K562 (cell line): Measurements from ENCODE around the gene SENP1. TPM values are rescaled to one million over a fixed set of nuclear protein-coding genes. Genes with fewer than 3 reads are reported as not detected.

Experiments
- ATAC-seq: fragments of 200-7000 bp; cut with Tn5 transposase; 3 replicates; pipeline ENCODE4 v1.9.1; 2020; ENCODE audit warnings: moderate library complexity
- BruUV-seq: library from RNA; stranded (reverse); fragments of 400-500 nt; replicated peaks from 2 replicates; lab custom pipeline; 2021; lab: Mats Ljungman, UMichigan
- CTCF ChIA-PET: fragments of 300-600 bp; formaldehyde crosslinking; extraction: SDS; loops from one replicate; lab custom pipeline; 2021; ENCODE audit warnings: low intra/inter-chr PET ratio; lab: Yijun Ruan, JAX
- POLR2A ChIA-PET: fragments of 300-600, 350-650 bp; sonication (Branson Sonifier 250); formaldehyde crosslinking; extraction: SDS; loops from one replicate; lab custom pipeline; 2021; ENCODE audit warnings: antibody characterized with exemption, inconsistent platforms; lab: Yijun Ruan, JAX
- DNase-seq, 4 experiments: peaks; one replicate each; pipeline versions ENCODE4 v3.0.0 to v3.0.0-alpha.2; 2011 to 2018; ENCODE audit warnings: low spot score in 3 of 4, mixed read lengths in 3 of 4; ENCODE audit errors: extremely low read depth in 1 of 4
- FAIRE-seq: peaks from 2 replicates; lab custom pipeline; 2011; peaks lifted over from hg19 to GRCh38; lab: Jason Lieb, UNC
- H2AFZ ChIP-seq: 2 replicates; pipeline ENCODE4 v1.6.0; 2011; ENCODE audit warnings: low read depth, low read length, control low read depth, inconsistent platforms
- H3K27ac ChIP-seq: fragments of 200-600 bp; 3 replicates; pipeline ENCODE4 v1.8.0; 2011; ENCODE audit warnings: low read depth, mild to moderate bottlenecking, control low read depth, inconsistent platforms, low read length, moderate library complexity, mixed read lengths; ENCODE audit errors: extremely low read depth
- H3K27me3 ChIP-seq, 2 experiments: fragments of 300-600 bp in 1 of 2; 2 replicates in 1 of 2; 3 replicates in 1 of 2; pipeline versions ENCODE4 v1.6.0 to v1.8.0; 2011; ENCODE audit warnings: inconsistent platforms in 2 of 2, low read length in 2 of 2, mild to moderate bottlenecking in 1 of 2, mixed read lengths in 1 of 2, moderate library complexity in 1 of 2; ENCODE audit not compliant: control insufficient read depth in 2 of 2, insufficient read depth in 2 of 2
- H3K36me3 ChIP-seq: fragments of 300-600 bp; 3 replicates; pipeline ENCODE4 v1.8.0; 2011; ENCODE audit warnings: mild to moderate bottlenecking, low read length, inconsistent platforms; ENCODE audit not compliant: control insufficient read depth, insufficient read depth
- H3K4me1 ChIP-seq, 2 experiments: fragments of 200-600 bp in 1 of 2; replicated peaks in 1 of 2; 2 replicates in 1 of 2; 3 replicates in 1 of 2; pipeline versions ENCODE4 v1.5.1 to v1.8.0; 2011; ENCODE audit warnings: inconsistent platforms in 2 of 2, low read length in 2 of 2, mild to moderate bottlenecking in 1 of 2, mixed read lengths in 1 of 2, moderate library complexity in 1 of 2; ENCODE audit not compliant: control insufficient read depth in 2 of 2, insufficient read depth in 2 of 2
- H3K4me2 ChIP-seq: 2 replicates; pipeline ENCODE4 v1.6.1; 2011; ENCODE audit warnings: low read length, control low read depth, inconsistent platforms, mixed read lengths; ENCODE audit not compliant: insufficient read depth
- H3K4me3 ChIP-seq: fragments of 200-600 bp; sonication (generic), shearing (Covaris generic); 2 replicates; pipeline ENCODE4 v1.5.1; 2016; ENCODE audit warnings: control low read depth, inconsistent platforms
- H3K79me2 ChIP-seq: fragments of 200-600 bp; 3 replicates; pipeline ENCODE4 v1.8.0; 2011; ENCODE audit warnings: low read length, inconsistent platforms; ENCODE audit not compliant: control insufficient read depth, insufficient read depth
- H3K9ac ChIP-seq, 2 experiments: 2 replicates each; pipeline versions ENCODE4 v1.6.0 to v1.6.1; 2011; ENCODE audit warnings: low read depth in 2 of 2, low read length in 2 of 2, control low read depth in 1 of 2, inconsistent platforms in 1 of 2, mild to moderate bottlenecking in 1 of 2, mixed read lengths in 1 of 2; ENCODE audit not compliant: insufficient read depth in 1 of 2
- H3K9me1 ChIP-seq: one replicate; pipeline ENCODE4 v1.6.0; 2011; ENCODE audit warnings: inconsistent platforms, mild to moderate bottlenecking, low read length, moderate library complexity; ENCODE audit not compliant: control insufficient read depth, insufficient read depth
- H3K9me3 ChIP-seq: replicated peaks from 2 replicates; pipeline ENCODE4 v1.5.1; 2011; ENCODE audit warnings: low read depth, low read length, inconsistent platforms; ENCODE audit not compliant: control insufficient read depth, insufficient read depth
- H4K20me1 ChIP-seq: replicated peaks from 2 replicates; pipeline ENCODE4 v1.6.1; 2011; ENCODE audit warnings: low read length, inconsistent platforms, mixed read lengths; ENCODE audit not compliant: control insufficient read depth, insufficient read depth
- DACH1 ChIP-seq: fragments of 450-650 bp; IDR thresholded peaks from 2 replicates; pipeline ENCODE4 v1.6.1; 2018; ENCODE audit not compliant: partially characterized antibody
- EWSR1 ChIP-seq: fragments of 450-650 bp; IDR thresholded peaks from 2 replicates; pipeline ENCODE4 v1.6.1; 2018; ENCODE audit warnings: borderline replicate concordance, mild to moderate bottlenecking, low read depth, moderate library complexity; ENCODE audit not compliant: partially characterized antibody
- GTF2A2 ChIP-seq: IDR thresholded peaks from 2 replicates; pipeline ENCODE4 v1.6.1; 2016; ENCODE audit warnings: mild to moderate bottlenecking, missing genetic modification characterization, missing compliant biosample characterization
- HDAC6 ChIP-seq: IDR thresholded peaks from 2 replicates; pipeline ENCODE4 v1.6.1; 2012; ENCODE audit warnings: low read depth, mild to moderate bottlenecking, control low read depth, inconsistent platforms, low read length, moderate library complexity
- KAT8 ChIP-seq: fragments of 450-650 bp; IDR thresholded peaks from 2 replicates; pipeline ENCODE4 v1.6.1; 2016; ENCODE audit warnings: low read depth, mild to moderate bottlenecking
- MNT ChIP-seq, 2 experiments: fragments of 450-650 bp; conservative IDR thresholded peaks; 2 replicates each; pipeline ENCODE4 v1.6.1; 2017; ENCODE audit warnings: mild to moderate bottlenecking in 2 of 2, moderate library complexity in 2 of 2
- NBN ChIP-seq: fragments of 450-650 bp; IDR thresholded peaks from 2 replicates; pipeline ENCODE4 v1.6.1; 2016; ENCODE audit warnings: low read depth, mild to moderate bottlenecking
- POLR2B ChIP-seq: fragments of 450-650 bp; IDR thresholded peaks from 2 replicates; pipeline ENCODE4 v1.6.1; 2018; ENCODE audit warnings: low read depth; ENCODE audit not compliant: partially characterized antibody
- SMARCA4 ChIP-seq: fragments of 450-650 bp; IDR thresholded peaks from 2 replicates; pipeline ENCODE4 v1.6.1; 2016
- SP1 ChIP-seq: sonication (generic); formaldehyde crosslinking; IDR thresholded peaks from 2 replicates; pipeline ENCODE4 v1.8.1; 2022; ENCODE audit warnings: mild to moderate bottlenecking, missing genetic modification reagents
- SRSF3 ChIP-seq: fragments of 200-400 bp; formaldehyde crosslinking; IDR thresholded peaks from 2 replicates; pipeline ENCODE4 v1.6.1; 2016; ENCODE audit warnings: mild to moderate bottlenecking, low read length, moderate library complexity; ENCODE audit not compliant: insufficient read depth
- ZBTB33 ChIP-seq: sonication (generic); formaldehyde crosslinking; IDR thresholded peaks from 2 replicates; pipeline ENCODE4 v1.8.1; 2023; ENCODE audit warnings: mild to moderate bottlenecking, missing genetic modification reagents
- WGBS: fragments of 100-300 bp; shearing (Covaris generic); methylation state at CpG from one replicate; pipeline ENCODE4 v1.1.6; 2016; ENCODE audit warnings: low coverage, mixed read lengths; ENCODE audit not compliant: insufficient coverage; ENCODE audit errors: missing lambda C conversion rate; 5-methylcytosine and 5-hydroxymethylcytosine counted together
- in situ Hi-C: fragments of 300-500 bp; cut with MboI; formaldehyde crosslinking; loops from 4 replicates; pipeline ENCODE4 v1.15.0; 2018; ENCODE audit warnings: inconsistent platforms, mixed read lengths
- intact Hi-C: fragments of 100-400 bp; cut with micrococcal nuclease; formaldehyde crosslinking; loops from 2 replicates; pipeline ENCODE4 v1.14.2; 2022
- polyA plus RNA-seq, 8 experiments: library from polyadenylated mRNA; depleted of rRNA in 4 of 8; stranded (reverse) in 5 of 8; unstranded in 3 of 8; fragments of >200 nt; fragmentation: Nextera tagmentation in 2 of 8; fragmentation: Illumina TruSeq in 1 of 8; extraction: Ambion mirVana in 2 of 8; extraction: Trizol in 1 of 8; gene quantifications; 2 replicates each; pipeline versions ENCODE4 v1.2.1 to v1.2.3, GENCODE V29; 2011 to 2014; ENCODE audit warnings: inconsistent platforms in 1 of 8, missing spikeins in 1 of 8
- total RNA-seq, 7 experiments: library from RNA; depleted of rRNA in 6 of 7; stranded (reverse); fragments of >200 nt in 6 of 7; fragmentation: Illumina TruSeq in 2 of 7; extraction: Trizol in 2 of 7; gene quantifications; 2 replicates each; pipeline versions ENCODE4 v1.2.1 to v1.2.3, GENCODE V29; 2011 to 2021; ENCODE audit warnings: low replicate concordance in 1 of 7

Gene SENP1
- total and polyA plus RNA-seq, 9 of the 15 experiments (the other 6 are each of a cell fraction or from before 2014, with no cell fraction given): 15.5 to 59.0 (median 36.3) TPM

- no peaks in the 10 kb centered on the region for H4K20me1 ChIP-seq
- H3K27me3 ChIP-seq: no peaks in the 10 kb centered on the region
- no peak for TF ChIP-seq KAT8
- TF ChIP-seq DACH1: peak; percentile 84
- FAIRE-seq (no peak), DNase-seq (no peak), ATAC-seq (no peak)
- no peak overlapping the region for H2AFZ ChIP-seq
- in situ Hi-C loops: no loop called here
- H3K4me2 ChIP-seq: no peak overlapping the region
- no peak overlapping the region for H3K27ac ChIP-seq
- POLR2A ChIA-PET: interaction anchor here (1.7 kb wide), 1 partner anchor 72 kb away, joined by 5 read pairs; the partner anchor contains the start of gene ASB8
- no peak overlapping the region for H3K4me3 ChIP-seq
- H3K9ac ChIP-seq: no peak overlapping the region
- no TSS peak for BruUV-seq
- H3K9me1 ChIP-seq: no peaks in the 10 kb centered on the region
- 77% methylated on average over 3 of the region's 3 CpGs for WGBS
- no peaks in the 10 kb centered on the region for H3K79me2 ChIP-seq
- no peaks in the 10 kb centered on the region for H3K9me3 ChIP-seq
- CTCF ChIA-PET: interaction anchor here (3.7 kb wide), 1 partner anchor 79 kb away, joined by 42 read pairs; no protein-coding TSS in a partner anchor
- H3K36me3 ChIP-seq: peaks cover 81% of the 10 kb centered on the region
- no peaks in the 10 kb centered on the region for H3K4me1 ChIP-seq
- intact Hi-C loops: no loop called here
Measured at GRCh38 chr12:48086327-48086726, 19.6 kb downstream of the SENP1 start.

GRCh38 chr12:48084841-48085460 is 20.9 kb downstream of the SENP1 start:
- H3K36me3 ChIP-seq: peaks cover 82% of the 10 kb centered on the region
- TF ChIP-seq SRSF3: no peak
- TF ChIP-seq EWSR1: no peak
- no peak for TF ChIP-seq ZBTB33 (CRISPR knock-in tag)
- no peak for TF ChIP-seq GTF2A2 (tag)
- no peak for TF ChIP-seq SMARCA4
- TF ChIP-seq NBN: no peak
- no peak for TF ChIP-seq MNT (conservative IDR thresholded peaks at IDR 0.05)
- TF ChIP-seq HDAC6: no peak
- TF ChIP-seq POLR2B: no peak
- TF ChIP-seq SP1 (CRISPR knock-in tag): no peak

More at GRCh38 chr12:48084841-48085460, 20.9 kb downstream of the SENP1 start:
- no TSS peak for BruUV-seq
- no peaks in the 10 kb centered on the region for H3K79me2 ChIP-seq
- in situ Hi-C loops: no loop called here
- H3K9me3 ChIP-seq: no peaks in the 10 kb centered on the region
- no peaks in the 10 kb centered on the region for H4K20me1 ChIP-seq
- CTCF ChIA-PET: interaction anchor here (3.7 kb wide), 1 partner anchor 80 kb away, joined by 42 read pairs; no protein-coding TSS in a partner anchor
- H3K9me1 ChIP-seq: no peaks in the 10 kb centered on the region
- no peak overlapping the region for H3K27ac ChIP-seq
- H3K4me2 ChIP-seq: no peak overlapping the region
- 96% methylated on average over 12 of the region's 12 CpGs for WGBS
- no peaks in the 10 kb centered on the region for H3K27me3 ChIP-seq
- H2AFZ ChIP-seq: no peak overlapping the region
- DNase-seq (no peak), FAIRE-seq (no peak), ATAC-seq (no peak)
- intact Hi-C loops: loop anchor here (1.0 kb wide), 2 partner anchors 80 to 104 kb away; no protein-coding TSS in a partner anchor
- H3K4me3 ChIP-seq: no peak overlapping the region
- H3K4me1 ChIP-seq: no peaks in the 10 kb centered on the region
- H3K9ac ChIP-seq: no peak overlapping the region
- POLR2A ChIA-PET: interaction anchor here (0.5 to 0.9 kb wide), 3 partner anchors 12 to 18 kb away, joined by 3 to 4 read pairs (median 3); no protein-coding TSS in a partner anchor
